Measurements from ENCODE around the gene RXFP4. TPM values are rescaled to one million over a fixed set of nuclear protein-coding genes. Genes with fewer than 3 reads are reported as not detected.
A peak's percentile ranks its signal among the peaks of the same experiment; 100 is the strongest.

Gene RXFP4
- total and polyA plus RNA-seq, 2 of the 13 experiments (the other 11 are each of a cell fraction or from before 2014, with no cell fraction given): 0.38 to 1.4 TPM

GRCh38 chr1:155934097-155934935 is 7.1 kb upstream of the RXFP4 start, which contains the start of gene KHDC4 (continued):
- no peak; the same call in 1 of the 2 replicates for TF ChIP-seq IRX3 (CRISPR knock-in tag; IDR thresholded peaks at IDR 0.05; ENCODE audit: borderline replicate concordance, low read depth)
- TF ChIP-seq ZNF484 (CRISPR knock-in tag; IDR thresholded peaks at IDR 0.05; ENCODE audit: borderline replicate concordance, low read depth): no peak
- TF ChIP-seq ZNF282 (IDR thresholded peaks at IDR 0.05; ENCODE audit: partially characterized antibody): no peak
- peak; percentile 85 for TF ChIP-seq ZBTB38 (CRISPR knock-in tag; IDR thresholded peaks at IDR 0.05)
- peak; percentile 24 for TF ChIP-seq BCL6 (CRISPR knock-in tag; IDR thresholded peaks at IDR 0.05)
- peak; percentile 35; the same call in 1 of the 2 replicates for TF ChIP-seq ATF2 (CRISPR knock-in tag; IDR thresholded peaks at IDR 0.05)
- no peak; the same call in none of the 2 replicates for TF ChIP-seq KDM4B (CRISPR knock-in tag; IDR thresholded peaks at IDR 0.05)

- H3K27ac ChIP-seq (ENCODE audit: extremely low read length, insufficient read depth, low read length): peak overlapping the region; percentile 96
- peak; percentile 37 for ATAC-seq
- BruUV-seq (replicated peaks): TSS peak; percentile 98
- intact Hi-C loops (cut with micrococcal nuclease; ENCODE audit: unreplicated experiment): no loop called here
- peak overlapping the region; percentile 89 for H3K4me2 ChIP-seq (ENCODE audit: low read depth, low read length)
- in situ Hi-C loops (cut with HindIII; ENCODE audit: extremely low pct_ligation_motif_present, low pct_unique_long_range_greater_than_20kb): loop anchor here (10.0 kb wide), 1 partner anchor 50 kb away; no protein-coding TSS in a partner anchor
- peaks cover 58% of the 10 kb centered on the region for H3K4me1 ChIP-seq (ENCODE audit: insufficient read depth, low read length)
- peak; percentile 44 for DNase-seq (ENCODE audit: low spot score)
- H3K27me3 ChIP-seq (ENCODE audit: control insufficient read depth in 1 of 2, insufficient read depth in 2 of 2, low read length in 2 of 2): no peaks in the 10 kb centered on the region; a peak in 1 of 5 replicates
- ChIA-PET CTCF (ENCODE audit: low intra/inter-chr PET ratio, low total read pairs) (no interaction called here), POLR2A (interaction anchor here (0.7 to 3.5 kb wide), 26 partner anchors 8 to 1715 kb away, joined by 3 to 55 read pairs (median 5); partner anchors contain the start of genes ARHGEF2, GON4L, LAMTOR2 and UBAP2L)
- WGBS (ENCODE audit: low lambda C conversion rate): 66% methylated on average over 24 of the region's 24 CpGs
- H3K79me2 ChIP-seq (ENCODE audit: insufficient read depth, low read length): peaks cover 41% of the 10 kb centered on the region
- no peak for FAIRE-seq
- H3K9ac ChIP-seq (ENCODE audit: insufficient read depth, low read depth, low read length): peak overlapping the region; percentile 92
- H3K4me3 ChIP-seq (replicated peaks in 1 of 3; ENCODE audit: insufficient read depth in 1 of 3, low read depth in 2 of 3, low read length in 3 of 3): peak overlapping the region; percentile 83 to 98 (median 97)
- peaks cover 26% of the 10 kb centered on the region; the same call in 1 of the 2 replicates for H4K20me1 ChIP-seq (ENCODE audit: insufficient read depth, low read length)
- H3K9me3 ChIP-seq (ENCODE audit: low read length): no peaks in the 10 kb centered on the region
- peak overlapping the region; percentile 87 for H2AFZ ChIP-seq (ENCODE audit: low read length)
- H3K36me3 ChIP-seq (replicated peaks in 1 of 2; ENCODE audit: control insufficient read depth in 1 of 2, insufficient read depth in 2 of 2, low read length in 2 of 2): peaks cover 2 to 25% of the 10 kb centered on the region in 2 experiments; a peak in 4 of 5 replicates
- TF ChIP-seq ZBTB38 (CRISPR knock-in tag; IDR thresholded peaks at IDR 0.05): peak; percentile 91; the same call in 1 of the 2 replicates
- peak; percentile 88 for TF ChIP-seq ZNF460 (CRISPR knock-in tag; IDR thresholded peaks at IDR 0.05; ENCODE audit: borderline replicate concordance)
- peak; percentile 17 for TF ChIP-seq PHF5A (CRISPR knock-in tag; IDR thresholded peaks at IDR 0.05; ENCODE audit: low read depth, unreplicated experiment)
- 0 out of 2 replicates have a peak, but pooled peaks have one; percentile 24 for TF ChIP-seq ZMYM3 (CRISPR knock-in tag; IDR thresholded peaks at IDR 0.05)
- peak; percentile 31; the same call in 1 of the 2 replicates for TF ChIP-seq ZC3H4 (CRISPR knock-in tag; IDR thresholded peaks at IDR 0.05; ENCODE audit: borderline replicate concordance)
- no peak; the same call in 1 of the 2 replicates for TF ChIP-seq ZNF687 (CRISPR knock-in tag; IDR thresholded peaks at IDR 0.05)
- TF ChIP-seq PRPF4 (IDR thresholded peaks at IDR 0.05; ENCODE audit: low read depth, low read length, poor library complexity, severe bottlenecking): peak; percentile 89
- peak; percentile 58; the same call in 1 of the 2 replicates for TF ChIP-seq ZNF263 (CRISPR knock-in tag; IDR thresholded peaks at IDR 0.05)
- TF ChIP-seq ZFP90 (CRISPR knock-in tag; IDR thresholded peaks at IDR 0.05; ENCODE audit: borderline replicate concordance): 0 out of 2 replicates have a peak, but pooled peaks have one; percentile 10
Observed at GRCh38 chr1:155934936-155935590, 6.4 kb upstream of the RXFP4 start.

All from HepG2 (cell line).